HCT116 (cell line): ENCODE results near the gene POGLUT2. TPM values are rescaled to one million over a fixed set of nuclear protein-coding genes. Genes with fewer than 3 reads are reported as not detected.

ENCODE experiments used
- ATAC-seq: fragments of 200-7000 bp; cut with Tn5 transposase; 2 replicates; pipeline ENCODE4 v1.9.1; 2020; ENCODE audit warnings: mild to moderate bottlenecking, moderate library complexity
- BruUV-seq: library from RNA; stranded (reverse); fragments of 400-500 nt; replicated peaks from 2 replicates; lab custom pipeline; 2021; lab: Mats Ljungman, UMichigan
- CTCF ChIA-PET: fragments of 300-600 bp; sonication (Branson Sonifier 250); formaldehyde crosslinking; loops from one replicate; lab custom pipeline; 2021; ENCODE audit warnings: antibody characterized with exemption; lab: Charles Lee
- POLR2A ChIA-PET: fragments of 300-600, 350-600 bp; sonication (Branson Sonifier 250); formaldehyde crosslinking; loops from one replicate; lab custom pipeline; 2021; ENCODE audit warnings: antibody characterized with exemption; lab: Charles Lee
- RAD21 ChIA-PET, 2 experiments: fragments of 300-600 bp; sonication (Branson Sonifier 250); formaldehyde crosslinking; loops; one replicate each; lab custom pipeline; 2023; ENCODE audit warnings: low total read pairs in 2 of 2; ENCODE audit not compliant: uncharacterized antibody in 2 of 2, unreplicated experiment in 2 of 2, low non-redundant PET in 1 of 2; lab: Charles Lee
- DNase-seq: peaks from one replicate; pipeline ENCODE4 v3.0.0-alpha.2; 2010; ENCODE audit warnings: low read depth, low spot score
- H2AFZ ChIP-seq: fragments of 200-600 bp; shearing (Covaris generic), sonication (generic); 2 replicates; pipeline ENCODE4 v1.6.1; 2017; ENCODE audit warnings: low read depth, mixed run types, mixed read lengths, antibody characterized with exemption, low read length; ENCODE audit not compliant: poor library complexity, severe bottlenecking
- H3K27ac ChIP-seq: 2 replicates; pipeline ENCODE4 v1.5.1; 2012; ENCODE audit warnings: low read depth, low read length
- H3K27me3 ChIP-seq: fragments of 200-600 bp; sonication (generic); 2 replicates; pipeline ENCODE4 v1.6.1; 2016; ENCODE audit warnings: mixed run types, low read length, mixed read lengths; ENCODE audit not compliant: insufficient read depth
- H3K36me3 ChIP-seq, 2 experiments: fragments of 200-500 bp in 1 of 2; fragments of 200-600 bp in 1 of 2; sonication (Bioruptor generic) in 1 of 2; sonication (generic) in 1 of 2; 2 replicates each; pipeline versions ENCODE4 v1.5.1 to v1.6.1; 2014 to 2016; ENCODE audit warnings: low read length in 2 of 2, inconsistent platforms in 1 of 2, mixed read lengths in 1 of 2, mixed run types in 1 of 2; ENCODE audit not compliant: insufficient read depth in 2 of 2, control insufficient read depth in 1 of 2
- H3K4me1 ChIP-seq, 2 experiments: fragments of 200-600 bp in 1 of 2; sonication (generic) in 1 of 2; 2 replicates each; pipeline versions ENCODE4 v1.5.1 to v1.6.1; 2012 to 2017; ENCODE audit warnings: low read length in 2 of 2, inconsistent platforms in 1 of 2, mild to moderate bottlenecking in 1 of 2, mixed read lengths in 1 of 2, mixed run types in 1 of 2, moderate library complexity in 1 of 2; ENCODE audit not compliant: insufficient read depth in 2 of 2, control insufficient read depth in 1 of 2
- H3K4me2 ChIP-seq: fragments of 200-600 bp; sonication (generic); 2 replicates; pipeline ENCODE4 v1.6.1; 2017; ENCODE audit warnings: mixed run types, low read length, mixed read lengths
- H3K4me3 ChIP-seq, 2 experiments: fragments of 200-600 bp in 1 of 2; sonication (generic) in 1 of 2; replicated peaks in 1 of 2; 2 replicates each; pipeline ENCODE4 v1.5.1; 2011 to 2016; ENCODE audit warnings: low read length in 2 of 2, control low read depth in 1 of 2, low read depth in 1 of 2, mild to moderate bottlenecking in 1 of 2, mixed read lengths in 1 of 2, mixed run types in 1 of 2
- H3K79me2 ChIP-seq: fragments of 200-600 bp; sonication (generic); 2 replicates; pipeline ENCODE4 v1.6.1; 2017; ENCODE audit warnings: mild to moderate bottlenecking, mixed run types, low read length, moderate library complexity, mixed read lengths; ENCODE audit not compliant: insufficient read depth
- H3K9ac ChIP-seq: fragments of 200-600 bp; sonication (generic); 2 replicates; pipeline ENCODE4 v1.6.1; 2016; ENCODE audit warnings: low read length, mixed read lengths
- H3K9me2 ChIP-seq: fragments of 200-600 bp; sonication (generic), shearing (Covaris generic); 2 replicates; pipeline ENCODE4 v1.6.1; 2017; ENCODE audit warnings: mixed run types, mild to moderate bottlenecking, moderate library complexity; ENCODE audit not compliant: insufficient read depth
- H3K9me3 ChIP-seq, 2 experiments: fragments of 200-500 bp in 1 of 2; fragments of 200-600 bp in 1 of 2; sonication (Bioruptor generic) in 1 of 2; sonication (generic) in 1 of 2; 2 replicates each; pipeline ENCODE4 v1.6.1; 2014 to 2017; ENCODE audit warnings: low read length in 2 of 2, mixed read lengths in 2 of 2, inconsistent platforms in 1 of 2, low read depth in 1 of 2, mild to moderate bottlenecking in 1 of 2, mixed run types in 1 of 2, moderate library complexity in 1 of 2; ENCODE audit not compliant: control insufficient read depth in 1 of 2, insufficient read depth in 1 of 2
- H4K20me1 ChIP-seq: fragments of 200-600 bp; sonication (generic), shearing (Covaris generic); 2 replicates; pipeline ENCODE4 v1.6.1; 2017; ENCODE audit warnings: mixed run types, mild to moderate bottlenecking, moderate library complexity; ENCODE audit not compliant: insufficient read depth
- CEBPB ChIP-seq: IDR thresholded peaks from 2 replicates; pipeline ENCODE4 v1.6.1; 2012; ENCODE audit warnings: low read depth
- EZH2 ChIP-seq: fragments of 200-600 bp; sonication (generic); IDR thresholded peaks from 2 replicates; pipeline ENCODE4 v1.6.1; 2017; ENCODE audit warnings: antibody characterized with exemption, mixed run types
- EZH2phosphoT487 ChIP-seq: fragments of 200-600 bp; IDR thresholded peaks from 2 replicates; pipeline ENCODE4 v1.6.1; 2018; ENCODE audit warnings: antibody characterized with exemption, borderline replicate concordance
- FOSL1 ChIP-seq: IDR thresholded peaks from 2 replicates; pipeline ENCODE4 v1.6.1; 2012; ENCODE audit warnings: low read depth
- JUND ChIP-seq: IDR thresholded peaks from 2 replicates; pipeline ENCODE4 v1.6.1; 2012
- POLR2AphosphoS5 ChIP-seq: IDR thresholded peaks from 2 replicates; pipeline ENCODE4 v1.6.1; 2011; ENCODE audit warnings: mild to moderate bottlenecking, low read depth, low read length, moderate library complexity
- RAD21 ChIP-seq: IDR thresholded peaks from 2 replicates; pipeline ENCODE4 v1.6.1; 2012; ENCODE audit warnings: low read depth, mild to moderate bottlenecking
- SP1 ChIP-seq: IDR thresholded peaks from 2 replicates; pipeline ENCODE4 v1.6.1; 2012; ENCODE audit warnings: low read depth
- SRF ChIP-seq: IDR thresholded peaks from 2 replicates; pipeline ENCODE4 v1.6.1; 2012; ENCODE audit warnings: low read depth
- intact Hi-C: fragments of 100-400 bp; cut with micrococcal nuclease; formaldehyde crosslinking; loops from 2 replicates; pipeline ENCODE4 v1.10.0; 2022
- total RNA-seq: library from RNA; stranded (reverse); gene quantifications from one replicate; pipeline ENCODE4 v1.2.1, GENCODE V29; 2021; ENCODE audit not compliant: unreplicated experiment
- TF ChIP-seq, protein P1 (sequence below): IDR thresholded peaks from 2 replicates; pipeline ENCODE4 v1.6.1; 2012; ENCODE audit warnings: low read depth

Gene POGLUT2
- total RNA-seq, 1 experiment from 2014 or later: 4.8 TPM

DNA sequence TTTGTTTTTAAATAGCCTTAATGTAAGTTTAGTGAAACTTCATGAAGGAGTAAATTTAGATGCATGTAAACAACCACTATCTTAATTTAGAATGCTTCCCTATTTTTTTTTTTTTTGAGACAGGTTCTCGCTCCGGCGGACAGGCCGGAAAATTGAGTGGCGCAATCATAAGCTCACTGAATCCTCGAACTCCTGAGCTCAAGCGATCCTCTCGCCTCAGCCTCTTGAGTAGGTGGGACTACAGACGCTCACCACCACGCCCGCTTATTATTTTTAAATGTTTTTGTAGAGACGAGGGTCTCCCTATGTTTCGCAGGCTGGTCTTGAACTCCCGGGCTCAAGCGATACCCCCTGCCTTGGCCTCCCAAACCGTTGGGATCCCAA lies 26.7 kb downstream of the POGLUT2 start:
- Histone ChIP-seq H3K9me2 (no peaks in the 10 kb centered on the region), H3K9ac (no peak overlapping the region), H4K20me1 (no peaks in the 10 kb centered on the region), H3K27me3 (no peaks in the 10 kb centered on the region)
- ATAC-seq: no peak
- intact Hi-C loops: loop anchor here (2.0 kb wide), 1 partner anchor 75 kb away; the partner anchor contains the start of gene ERCC5
- RAD21 ChIA-PET: no interaction called here
- BruUV-seq: no TSS peak
- no peak for TF ChIP-seq SRF
- TF ChIP-seq, protein P1, sequence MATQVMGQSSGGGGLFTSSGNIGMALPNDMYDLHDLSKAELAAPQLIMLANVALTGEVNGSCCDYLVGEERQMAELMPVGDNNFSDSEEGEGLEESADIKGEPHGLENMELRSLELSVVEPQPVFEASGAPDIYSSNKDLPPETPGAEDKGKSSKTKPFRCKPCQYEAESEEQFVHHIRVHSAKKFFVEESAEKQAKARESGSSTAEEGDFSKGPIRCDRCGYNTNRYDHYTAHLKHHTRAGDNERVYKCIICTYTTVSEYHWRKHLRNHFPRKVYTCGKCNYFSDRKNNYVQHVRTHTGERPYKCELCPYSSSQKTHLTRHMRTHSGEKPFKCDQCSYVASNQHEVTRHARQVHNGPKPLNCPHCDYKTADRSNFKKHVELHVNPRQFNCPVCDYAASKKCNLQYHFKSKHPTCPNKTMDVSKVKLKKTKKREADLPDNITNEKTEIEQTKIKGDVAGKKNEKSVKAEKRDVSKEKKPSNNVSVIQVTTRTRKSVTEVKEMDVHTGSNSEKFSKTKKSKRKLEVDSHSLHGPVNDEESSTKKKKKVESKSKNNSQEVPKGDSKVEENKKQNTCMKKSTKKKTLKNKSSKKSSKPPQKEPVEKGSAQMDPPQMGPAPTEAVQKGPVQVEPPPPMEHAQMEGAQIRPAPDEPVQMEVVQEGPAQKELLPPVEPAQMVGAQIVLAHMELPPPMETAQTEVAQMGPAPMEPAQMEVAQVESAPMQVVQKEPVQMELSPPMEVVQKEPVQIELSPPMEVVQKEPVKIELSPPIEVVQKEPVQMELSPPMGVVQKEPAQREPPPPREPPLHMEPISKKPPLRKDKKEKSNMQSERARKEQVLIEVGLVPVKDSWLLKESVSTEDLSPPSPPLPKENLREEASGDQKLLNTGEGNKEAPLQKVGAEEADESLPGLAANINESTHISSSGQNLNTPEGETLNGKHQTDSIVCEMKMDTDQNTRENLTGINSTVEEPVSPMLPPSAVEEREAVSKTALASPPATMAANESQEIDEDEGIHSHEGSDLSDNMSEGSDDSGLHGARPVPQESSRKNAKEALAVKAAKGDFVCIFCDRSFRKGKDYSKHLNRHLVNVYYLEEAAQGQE: no peak
- TF ChIP-seq EZH2: no peak
- no peak for TF ChIP-seq CEBPB
- no peak for TF ChIP-seq POLR2AphosphoS5
- TF ChIP-seq SP1: no peak
- no peak for TF ChIP-seq FOSL1
- TF ChIP-seq JUND: no peak
- TF ChIP-seq EZH2phosphoT487: no peak
- TF ChIP-seq RAD21: no peak
- TF ChIP-seq, all 23 proteins: peak for 0
- Histone ChIP-seq H3K4me2 (peak overlapping the region; percentile 96), H3K9me3 (no peaks in the 10 kb centered on the region), H3K79me2 (peaks cover 24% of the 10 kb centered on the region), H2AFZ (no peak overlapping the region), H3K4me1 (peaks cover 0 to 25% of the 10 kb centered on the region in 2 experiments; a peak in 2 of 4 replicates), H3K27ac (no peak overlapping the region), H3K4me3 (peak overlapping the region in 1 of 2 experiments; percentile 85; a peak in 1 of 4 replicates), H3K36me3 (0 out of 4 replicates have a peak, but pooled peaks cover 1 to 3% of the 10 kb centered on the region in 2 experiments)
- POLR2A ChIA-PET: no interaction called here
- DNase-seq: no peak
- CTCF ChIA-PET: no interaction called here
